HG03175 (cell line): ENCODE data around the gene CEACAM16.
"Not testable (repeated sequence)": the region's sequence is repeated elsewhere in the genome, so short reads cannot be mapped to it uniquely, and the experiment has no call there.

Experiments used
- ATAC-seq: cut with Tn5 transposase; IDR thresholded peaks from one replicate; pipeline ENCODE4 v1.9.1; 2021; ENCODE audit warnings: mild to moderate bottlenecking, moderate library complexity; ENCODE audit not compliant: unreplicated experiment

The CEACAM16 gene

GRCh38 chr19:44675521-44675920 lies 23.4 kb upstream of the CEACAM16 start:
- ATAC-seq, result no peak

GRCh38 chr19:44677019-44677811 lies 21.7 kb upstream of the CEACAM16 start:
- no peak for ATAC-seq

- ATAC-seq, result no peak
Observed at GRCh38 chr19:44680536-44680935, 18.4 kb upstream of the CEACAM16 start.

- ATAC-seq, result no peak
Observed at GRCh38 chr19:44681992-44682790, 16.8 kb upstream of the CEACAM16 start.

GRCh38 chr19:44682807-44683206 lies 16.1 kb upstream of the CEACAM16 start:
- ATAC-seq, result no peak

- no peak for ATAC-seq
Observed at GRCh38 chr19:44683434-44684210, 15.3 kb upstream of the CEACAM16 start.

- not testable (repeated sequence) for ATAC-seq
Observed at GRCh38 chr19:44684396-44684795, 14.6 kb upstream of the CEACAM16 start.

GRCh38 chr19:44684892-44685863 lies 13.8 kb upstream of the CEACAM16 start:
- no peak for ATAC-seq

GRCh38 chr19:44685877-44686276 lies 13.1 kb upstream of the CEACAM16 start:
- no peak for ATAC-seq

GRCh38 chr19:44686896-44687295 lies 12.1 kb upstream of the CEACAM16 start:
- no peak for ATAC-seq

GRCh38 chr19:44687888-44688287 lies 11.1 kb upstream of the CEACAM16 start:
- no peak for ATAC-seq

GRCh38 chr19:44689290-44690130 lies 9.4 kb upstream of the CEACAM16 start:
- no peak for ATAC-seq

GRCh38 chr19:44690131-44690440 lies 8.9 kb upstream of the CEACAM16 start:
- ATAC-seq, result no peak

- peak; percentile 6 for ATAC-seq
Observed at GRCh38 chr19:44692379-44692721, 6.6 kb upstream of the CEACAM16 start.

GRCh38 chr19:44694184-44694579 lies 4.8 kb upstream of the CEACAM16 start:
- ATAC-seq, result no peak

GRCh38 chr19:44696939-44697669 lies 1.8 kb upstream of the CEACAM16 start:
- no peak for ATAC-seq

- no peak for ATAC-seq
Observed at GRCh38 chr19:44697670-44698034, 1.3 kb upstream of the CEACAM16 start.

- ATAC-seq, result no peak
Observed at GRCh38 chr19:44700547-44700946, 1.6 kb downstream of the CEACAM16 start.

- ATAC-seq, result no peak
Observed at GRCh38 chr19:44701228-44701627, 2.3 kb downstream of the CEACAM16 start.
